Activated naive CD8-positive, alpha-beta T cell treated with anti-CD3 and anti-CD28 coated beads, Interleukin-2, amount 10 ng/mL, durations not matched to agents 7 days and 5 days (primary cell): ENCODE measurements around the gene PDZD2. TPM values are rescaled to one million over a fixed set of nuclear protein-coding genes. Genes with fewer than 3 reads are reported as not detected.

ENCODE experiments used
- ATAC-seq: fragments of 150-1000 bp; cut with Tn5 transposase; one replicate; pipeline ENCODE4 v1.10.0; 2021; ENCODE audit warnings: low read depth, moderate library complexity
- POLR2A ChIA-PET: fragments of 350-600 bp; sonication (Branson Sonifier 250); formaldehyde crosslinking; loops from one replicate; lab custom pipeline; 2021; ENCODE audit warnings: antibody characterized with exemption; lab: Charles Lee
- DNase-seq: peaks from one replicate; pipeline ENCODE4 v3.0.0; 2021
- H3K27ac Mint-ChIP-seq: one replicate; pipeline ENCODE4 v1.8.0; 2022; ENCODE audit warnings: mild to moderate bottlenecking, mixed read lengths
- H3K27me3 Mint-ChIP-seq: one replicate; pipeline ENCODE4 v1.8.0; 2022; ENCODE audit warnings: mild to moderate bottlenecking, moderate library complexity, mixed read lengths
- H3K36me3 Mint-ChIP-seq: one replicate; pipeline ENCODE4 v1.8.0; 2021; ENCODE audit warnings: mild to moderate bottlenecking, mixed read lengths
- H3K4me1 Mint-ChIP-seq: one replicate; pipeline ENCODE4 v1.8.0; 2021; ENCODE audit warnings: mixed read lengths
- H3K4me3 Mint-ChIP-seq: one replicate; pipeline ENCODE4 v1.8.0; 2022; ENCODE audit warnings: mild to moderate bottlenecking, moderate library complexity, mixed read lengths
- H3K9me3 Mint-ChIP-seq: one replicate; pipeline ENCODE4 v1.8.0; 2021; ENCODE audit warnings: mixed read lengths
- total RNA-seq, 2 experiments: library from RNA; stranded (reverse); gene quantifications; one replicate each; pipeline ENCODE4 v1.2.3, GENCODE V29; 2021

PDZD2 gene
- total RNA-seq, 2 experiments from 2014 or later = 0.14 to 0.22 TPM

GRCh38 chr5:31889001-31889561 is 250.2 kb downstream of the PDZD2 start:
- H3K27ac Mint-ChIP-seq = no peak overlapping the region
- H3K36me3 Mint-ChIP-seq = no peaks in the 10 kb centered on the region
- no peaks in the 10 kb centered on the region for H3K27me3 Mint-ChIP-seq
- no peak for ATAC-seq
- no peak for DNase-seq
- no peaks in the 10 kb centered on the region for H3K9me3 Mint-ChIP-seq
- H3K4me3 Mint-ChIP-seq = no peak overlapping the region
- POLR2A ChIA-PET = no interaction called here
- no peaks in the 10 kb centered on the region for H3K4me1 Mint-ChIP-seq

DNA sequence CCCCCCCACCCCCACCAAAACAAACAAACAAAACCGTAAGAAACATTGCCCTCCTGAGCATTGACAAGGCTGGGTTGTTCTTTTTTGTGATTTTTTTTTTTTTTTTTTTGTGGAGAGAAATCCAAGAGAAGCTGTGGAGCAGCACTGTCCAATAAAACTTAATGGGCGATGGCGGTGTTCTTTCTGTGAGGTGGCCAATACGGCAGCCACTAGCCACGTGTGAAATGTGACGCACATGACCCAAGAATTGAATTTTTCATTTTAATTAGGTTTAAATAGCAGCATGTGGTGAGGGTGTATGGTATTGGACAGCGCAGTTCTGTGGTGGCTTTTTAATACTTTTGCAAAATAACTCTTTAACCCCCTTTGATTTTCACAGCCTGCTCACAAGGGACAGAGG is 251.1 kb downstream of the PDZD2 start:
- POLR2A ChIA-PET = no interaction called here
- Mint-ChIP-seq H3K27me3 (no peaks in the 10 kb centered on the region), H3K4me3 (no peak overlapping the region), H3K36me3 (no peaks in the 10 kb centered on the region), H3K27ac (no peak overlapping the region), H3K4me1 (no peaks in the 10 kb centered on the region), H3K9me3 (no peaks in the 10 kb centered on the region)
- DNase-seq (no peak), ATAC-seq (no peak)

DNA sequence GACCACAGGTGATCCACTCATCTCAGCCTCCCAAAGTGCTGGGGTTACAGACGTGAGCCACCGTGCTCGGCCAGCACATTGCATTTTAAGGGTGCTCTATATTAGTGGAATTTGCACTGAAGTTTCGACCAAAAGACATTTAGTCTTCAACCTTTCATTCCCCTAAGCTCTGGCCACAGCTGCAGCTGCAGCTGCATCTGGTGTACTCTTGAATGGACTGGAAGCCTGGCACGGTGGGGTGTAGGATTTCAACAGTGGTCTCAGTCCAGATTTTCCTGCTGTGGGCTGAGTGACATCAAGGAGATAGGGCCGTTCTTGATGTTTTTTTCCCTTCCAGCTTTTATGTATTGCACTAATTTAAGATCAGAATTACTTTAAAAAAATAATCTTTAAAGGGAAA is 255.2 kb downstream of the PDZD2 start:
- DNase-seq = no peak
- H3K9me3 Mint-ChIP-seq = no peaks in the 10 kb centered on the region
- ATAC-seq = no peak
- POLR2A ChIA-PET = no interaction called here
- H3K27ac Mint-ChIP-seq = no peak overlapping the region
- no peak overlapping the region for H3K4me3 Mint-ChIP-seq
- H3K4me1 Mint-ChIP-seq = no peaks in the 10 kb centered on the region
- no peaks in the 10 kb centered on the region for H3K36me3 Mint-ChIP-seq
- no peaks in the 10 kb centered on the region for H3K27me3 Mint-ChIP-seq

- Mint-ChIP-seq H3K4me1 (no peaks in the 10 kb centered on the region), H3K27ac (peak overlapping the region; percentile 13), H3K27me3 (no peaks in the 10 kb centered on the region), H3K9me3 (no peaks in the 10 kb centered on the region), H3K36me3 (no peaks in the 10 kb centered on the region), H3K4me3 (no peak overlapping the region)
- ATAC-seq (no peak), DNase-seq (no peak)
- POLR2A ChIA-PET = no interaction called here
These were observed 256.4 kb downstream of the PDZD2 start for GRCh38 chr5:31895199-31895820.

- H3K9me3 Mint-ChIP-seq = no peaks in the 10 kb centered on the region
- no peak overlapping the region for H3K27ac Mint-ChIP-seq
- ATAC-seq (no peak), DNase-seq (no peak)
- no peaks in the 10 kb centered on the region for H3K27me3 Mint-ChIP-seq
- H3K36me3 Mint-ChIP-seq = no peaks in the 10 kb centered on the region
- H3K4me3 Mint-ChIP-seq = no peak overlapping the region
- H3K4me1 Mint-ChIP-seq = peaks cover 2% of the 10 kb centered on the region
- POLR2A ChIA-PET = no interaction called here
These were observed 259.2 kb downstream of the PDZD2 start for GRCh38 chr5:31898036-31898632.

DNA sequence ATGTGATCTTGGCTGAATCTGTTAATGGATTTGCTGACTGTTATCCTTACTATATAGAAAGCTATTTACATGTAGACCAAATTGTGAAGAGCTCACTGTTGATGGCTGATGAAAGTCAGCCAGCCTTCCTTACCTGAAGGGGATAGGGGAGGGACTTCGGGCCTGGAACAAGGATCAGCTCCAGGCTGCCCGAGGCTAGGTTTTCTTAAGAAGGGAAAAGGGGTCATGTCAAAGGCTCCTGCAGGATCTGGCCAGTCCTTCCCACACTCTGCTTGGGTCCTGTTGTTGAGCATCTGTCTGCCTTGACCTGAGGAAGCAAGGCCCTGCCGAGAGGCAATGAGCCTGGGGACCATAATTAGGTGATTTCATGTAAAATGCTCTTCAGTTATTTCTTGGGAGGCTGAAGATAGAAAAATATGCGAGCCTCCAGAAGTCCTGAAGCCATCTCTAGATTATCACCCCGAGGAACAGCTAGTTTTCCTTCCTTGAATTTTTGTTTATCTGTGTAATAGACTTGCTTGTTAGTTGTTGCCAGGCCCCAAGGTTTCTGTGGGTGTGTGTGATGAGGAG is 261.4 kb downstream of the PDZD2 start:
- Mint-ChIP-seq H3K9me3 (no peaks in the 10 kb centered on the region), H3K4me1 (peaks cover 2% of the 10 kb centered on the region), H3K27me3 (no peaks in the 10 kb centered on the region), H3K27ac (no peak overlapping the region), H3K4me3 (no peak overlapping the region), H3K36me3 (no peaks in the 10 kb centered on the region)
- DNase-seq = no peak
- ATAC-seq = no peak
- POLR2A ChIA-PET = interaction anchor here (0.6 kb wide), 1 partner anchor 19 kb away, joined by 3 read pairs; no protein-coding TSS in a partner anchor

DNA sequence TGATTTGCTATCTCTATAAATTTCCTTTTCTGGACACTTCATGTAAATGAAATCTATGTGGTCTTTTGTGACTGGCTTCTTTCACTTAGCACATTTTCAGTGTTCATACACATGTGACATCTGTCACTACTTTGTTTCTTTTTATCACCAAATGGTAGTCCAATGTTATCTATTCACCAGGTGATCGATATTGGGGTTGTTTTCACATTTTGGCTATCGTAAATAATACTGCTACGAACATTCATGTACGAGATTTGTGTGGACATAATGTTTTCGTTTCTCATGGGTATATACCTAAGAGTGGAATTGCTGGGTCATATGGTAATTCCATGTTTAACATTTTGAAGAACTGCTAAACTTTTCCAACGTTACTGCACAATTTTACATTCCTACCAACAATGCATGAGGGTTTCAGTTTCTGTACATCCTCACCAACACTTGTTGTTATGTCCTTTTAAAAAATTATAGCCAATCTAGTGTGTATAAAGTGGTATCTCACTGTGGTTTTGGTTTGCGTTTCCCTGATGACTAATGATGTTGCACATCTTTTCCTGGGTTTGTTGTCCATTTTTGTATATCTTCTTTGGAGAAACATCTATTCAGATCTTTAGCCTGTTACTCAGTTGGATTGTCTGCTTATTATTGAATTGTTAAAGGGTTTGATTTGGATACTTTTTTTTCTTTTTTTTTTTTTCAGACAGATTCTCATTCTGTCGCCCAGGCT is 263.0 kb downstream of the PDZD2 start:
- Mint-ChIP-seq H3K27ac (no peak overlapping the region), H3K36me3 (no peaks in the 10 kb centered on the region), H3K9me3 (no peaks in the 10 kb centered on the region), H3K27me3 (no peaks in the 10 kb centered on the region), H3K4me1 (peaks cover 2% of the 10 kb centered on the region), H3K4me3 (no peak overlapping the region)
- POLR2A ChIA-PET = no interaction called here
- ATAC-seq (no peak), DNase-seq (no peak)

DNA sequence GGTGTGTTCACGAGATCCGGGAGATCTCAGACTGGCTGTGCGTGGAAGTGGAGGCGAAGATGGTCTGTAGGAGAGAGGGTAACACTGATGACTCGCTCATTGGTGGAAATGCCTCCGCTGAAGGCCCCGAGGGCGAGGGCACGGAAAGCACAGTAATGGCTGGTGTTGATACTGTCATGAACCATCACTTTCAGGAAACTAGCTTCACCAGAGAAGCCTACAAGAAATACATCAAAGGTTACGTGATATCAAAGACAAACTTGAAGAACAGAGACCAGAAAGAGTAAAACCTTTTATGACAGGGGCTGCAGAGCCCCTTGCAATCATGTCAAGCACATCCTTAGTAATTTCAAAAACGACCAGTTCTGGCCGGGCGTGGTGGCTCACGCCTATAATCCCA is 269.5 kb downstream of the PDZD2 start:
- Mint-ChIP-seq H3K27ac (no peak overlapping the region), H3K4me3 (no peak overlapping the region), H3K4me1 (no peaks in the 10 kb centered on the region), H3K9me3 (no peaks in the 10 kb centered on the region), H3K27me3 (no peaks in the 10 kb centered on the region), H3K36me3 (no peaks in the 10 kb centered on the region)
- ATAC-seq (no peak), DNase-seq (no peak)
- POLR2A ChIA-PET = no interaction called here

- H3K4me1 Mint-ChIP-seq = no peaks in the 10 kb centered on the region
- no peaks in the 10 kb centered on the region for H3K9me3 Mint-ChIP-seq
- no peak for DNase-seq
- POLR2A ChIA-PET = no interaction called here
- no peak overlapping the region for H3K27ac Mint-ChIP-seq
- ATAC-seq = no peak
- no peaks in the 10 kb centered on the region for H3K27me3 Mint-ChIP-seq
- no peak overlapping the region for H3K4me3 Mint-ChIP-seq
- no peaks in the 10 kb centered on the region for H3K36me3 Mint-ChIP-seq
These were observed 270.1 kb downstream of the PDZD2 start for GRCh38 chr5:31909073-31909472.

GRCh38 chr5:31911291-31912265 is 272.6 kb downstream of the PDZD2 start:
- DNase-seq (no peak), ATAC-seq (no peak)
- POLR2A ChIA-PET = no interaction called here
- no peaks in the 10 kb centered on the region for H3K36me3 Mint-ChIP-seq
- no peaks in the 10 kb centered on the region for H3K27me3 Mint-ChIP-seq
- no peak overlapping the region for H3K27ac Mint-ChIP-seq
- no peak overlapping the region for H3K4me3 Mint-ChIP-seq
- H3K9me3 Mint-ChIP-seq = no peaks in the 10 kb centered on the region
- no peaks in the 10 kb centered on the region for H3K4me1 Mint-ChIP-seq

GRCh38 chr5:31913808-31914207 is 274.9 kb downstream of the PDZD2 start:
- no peaks in the 10 kb centered on the region for H3K36me3 Mint-ChIP-seq
- no peak overlapping the region for H3K27ac Mint-ChIP-seq
- ATAC-seq (no peak), DNase-seq (no peak)
- H3K27me3 Mint-ChIP-seq = no peaks in the 10 kb centered on the region
- H3K4me3 Mint-ChIP-seq = no peak overlapping the region
- no peaks in the 10 kb centered on the region for H3K9me3 Mint-ChIP-seq
- POLR2A ChIA-PET = no interaction called here
- no peaks in the 10 kb centered on the region for H3K4me1 Mint-ChIP-seq

GRCh38 chr5:31916327-31916726 is 277.4 kb downstream of the PDZD2 start:
- no peak overlapping the region for H3K27ac Mint-ChIP-seq
- H3K4me1 Mint-ChIP-seq = no peaks in the 10 kb centered on the region
- no peaks in the 10 kb centered on the region for H3K36me3 Mint-ChIP-seq
- no peak for DNase-seq
- POLR2A ChIA-PET = no interaction called here
- no peak overlapping the region for H3K4me3 Mint-ChIP-seq
- no peaks in the 10 kb centered on the region for H3K27me3 Mint-ChIP-seq
- ATAC-seq = no peak
- no peaks in the 10 kb centered on the region for H3K9me3 Mint-ChIP-seq

DNA sequence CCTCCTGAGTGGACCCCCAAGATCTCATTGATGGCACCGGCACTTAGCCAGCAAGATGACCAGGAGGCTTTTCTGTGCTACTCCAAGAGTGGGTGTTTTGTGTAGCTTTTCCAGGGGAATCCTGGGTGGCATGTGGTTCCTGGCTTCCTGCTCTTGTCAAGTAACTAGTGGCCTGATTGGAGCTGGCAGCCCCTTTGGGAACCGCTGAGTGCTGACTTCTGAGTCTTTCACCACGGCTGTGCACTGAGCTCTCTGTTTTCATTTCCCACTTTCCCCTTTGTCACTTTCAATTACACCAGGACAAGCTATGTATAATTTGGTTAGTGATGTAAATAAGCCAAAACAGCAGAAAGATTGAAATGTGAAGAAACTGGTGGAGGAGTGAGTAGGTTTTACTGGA is 279.8 kb downstream of the PDZD2 start:
- no peaks in the 10 kb centered on the region for H3K36me3 Mint-ChIP-seq
- H3K4me3 Mint-ChIP-seq = no peak overlapping the region
- DNase-seq (no peak), ATAC-seq (no peak)
- peaks cover 2% of the 10 kb centered on the region for H3K27me3 Mint-ChIP-seq
- no peaks in the 10 kb centered on the region for H3K9me3 Mint-ChIP-seq
- H3K4me1 Mint-ChIP-seq = no peaks in the 10 kb centered on the region
- H3K27ac Mint-ChIP-seq = no peak overlapping the region
- POLR2A ChIA-PET = no interaction called here
